OCI-LY3 (cell line): Measurements from ENCODE around the gene MINK1.

Source experiments
- CTCF ChIP-seq: fragments of 200-600, 300-600 bp; sonication (generic); IDR thresholded peaks from 2 replicates; pipeline ENCODE4 v1.5.1; 2014; ENCODE audit warnings: antibody characterized with exemption, low read length, low read depth
- EZH2phosphoT487 ChIP-seq: fragments of 200-600 bp; shearing (Covaris generic); IDR thresholded peaks from 2 replicates; pipeline ENCODE4 v1.6.1; 2018; ENCODE audit warnings: antibody characterized with exemption, mixed run types, low read depth

- TF ChIP-seq CTCF, result no peak
- no peak for TF ChIP-seq EZH2phosphoT487
Observed at GRCh38 chr17:4939546-4939795, 106.3 kb downstream of the MINK1 start.
